Trophoblast cell (in vitro differentiated cells and primary cell): ENCODE data around the gene WASHC2C.
"Not testable (repeated sequence)": the region's sequence is repeated elsewhere in the genome, so short reads cannot be mapped to it uniquely, and the experiment has no call there.

Experiments used
- DNase-seq, 2 donors: peaks; one replicate each; pipeline ENCODE4 v3.0.0-alpha.2; 2016
- H2AFZ ChIP-seq: 2 replicates; pipeline ENCODE4 v1.6.1; 2013; ENCODE audit warnings: low read length, moderate library complexity, mild to moderate bottlenecking; ENCODE audit not compliant: insufficient read depth, poor library complexity
- H2AK5ac ChIP-seq: 2 replicates; pipeline ENCODE4 v1.6.1; 2013; ENCODE audit warnings: mild to moderate bottlenecking, low read length
- H2BK120ac ChIP-seq: 2 replicates; pipeline ENCODE4 v1.6.1; 2013; ENCODE audit warnings: low read length, mild to moderate bottlenecking, moderate library complexity; ENCODE audit not compliant: insufficient read depth, poor library complexity
- H2BK12ac ChIP-seq: 2 replicates; pipeline ENCODE4 v1.6.1; 2013; ENCODE audit warnings: mild to moderate bottlenecking, low read length, moderate library complexity
- H2BK5ac ChIP-seq: 2 replicates; pipeline ENCODE4 v1.6.1; 2013; ENCODE audit warnings: low read length, low read depth, moderate library complexity, mild to moderate bottlenecking; ENCODE audit not compliant: poor library complexity
- H3K14ac ChIP-seq: 2 replicates; pipeline ENCODE4 v1.6.1; 2013; ENCODE audit warnings: mild to moderate bottlenecking, low read length
- H3K18ac ChIP-seq: 2 replicates; pipeline ENCODE4 v1.6.1; 2013; ENCODE audit warnings: mild to moderate bottlenecking, low read length
- H3K23ac ChIP-seq: 2 replicates; pipeline ENCODE4 v1.6.1; 2013; ENCODE audit warnings: low read length
- H3K27ac ChIP-seq: 2 replicates; pipeline ENCODE4 v1.5.1; 2013; ENCODE audit warnings: low read depth, mild to moderate bottlenecking, inconsistent platforms, low read length, moderate library complexity
- H3K27me3 ChIP-seq: 2 replicates; pipeline ENCODE4 v1.6.1; 2013; ENCODE audit warnings: inconsistent platforms, mild to moderate bottlenecking, low read length, moderate library complexity; ENCODE audit not compliant: insufficient read depth
- H3K36me3 ChIP-seq, 2 experiments: 1 replicate in 1 of 2; 2 replicates in 1 of 2; pipeline ENCODE4 v1.6.1; 2013; ENCODE audit warnings: low read length in 2 of 2, mild to moderate bottlenecking in 2 of 2, moderate library complexity in 1 of 2; ENCODE audit not compliant: insufficient read depth in 2 of 2, control insufficient read depth in 1 of 2
- H3K4ac ChIP-seq: 2 replicates; pipeline ENCODE4 v1.6.1; 2013; ENCODE audit warnings: low read depth, mild to moderate bottlenecking, low read length, moderate library complexity
- H3K4me1 ChIP-seq, 2 experiments: 1 replicate in 1 of 2; 2 replicates in 1 of 2; pipeline ENCODE4 v1.6.1; 2013; ENCODE audit warnings: low read length in 2 of 2, mild to moderate bottlenecking in 2 of 2, moderate library complexity in 1 of 2; ENCODE audit not compliant: insufficient read depth in 2 of 2, control insufficient read depth in 1 of 2
- H3K4me2 ChIP-seq: 2 replicates; pipeline ENCODE4 v1.6.1; 2013; ENCODE audit warnings: inconsistent platforms, mild to moderate bottlenecking, low read length, moderate library complexity
- H3K4me3 ChIP-seq: 2 replicates; pipeline ENCODE4 v1.5.1; 2013; ENCODE audit warnings: mild to moderate bottlenecking, low read depth, low read length, inconsistent platforms
- H3K79me1 ChIP-seq: one replicate; pipeline ENCODE4 v1.6.1; 2013; ENCODE audit warnings: low read length
- H3K79me2 ChIP-seq: 2 replicates; pipeline ENCODE4 v1.6.1; 2013; ENCODE audit warnings: low read length, mild to moderate bottlenecking; ENCODE audit not compliant: control insufficient read depth, insufficient read depth, poor library complexity
- H3K9ac ChIP-seq: 2 replicates; pipeline ENCODE4 v1.6.1; 2013; ENCODE audit warnings: mild to moderate bottlenecking, low read length
- H3K9me3 ChIP-seq: 2 replicates; pipeline ENCODE4 v1.6.1; 2013; ENCODE audit warnings: low read depth, mild to moderate bottlenecking, control low read depth, inconsistent platforms, low read length; ENCODE audit not compliant: insufficient read depth
- H4K12ac ChIP-seq: 2 replicates; pipeline ENCODE4 v1.6.1; 2013; ENCODE audit warnings: low read depth, mild to moderate bottlenecking, low read length, moderate library complexity
- H4K8ac ChIP-seq: 2 replicates; pipeline ENCODE4 v1.6.1; 2013; ENCODE audit warnings: low read depth, mild to moderate bottlenecking, low read length, moderate library complexity
- H4K91ac ChIP-seq: one replicate; pipeline ENCODE4 v1.6.1; 2013; ENCODE audit warnings: low read depth, mild to moderate bottlenecking, low read length, moderate library complexity
- WGBS: extraction: QIAGEN DNeasy Blood & Tissue Kit; methylation state at CpG from one replicate; pipeline ENCODE4 v1.1.7; 2013; ENCODE audit warnings: missing lambda C conversion rate; ENCODE audit not compliant: insufficient read length, insufficient coverage; ENCODE audit errors: extremely low coverage; 5-methylcytosine and 5-hydroxymethylcytosine counted together

Gene WASHC2C

DNA sequence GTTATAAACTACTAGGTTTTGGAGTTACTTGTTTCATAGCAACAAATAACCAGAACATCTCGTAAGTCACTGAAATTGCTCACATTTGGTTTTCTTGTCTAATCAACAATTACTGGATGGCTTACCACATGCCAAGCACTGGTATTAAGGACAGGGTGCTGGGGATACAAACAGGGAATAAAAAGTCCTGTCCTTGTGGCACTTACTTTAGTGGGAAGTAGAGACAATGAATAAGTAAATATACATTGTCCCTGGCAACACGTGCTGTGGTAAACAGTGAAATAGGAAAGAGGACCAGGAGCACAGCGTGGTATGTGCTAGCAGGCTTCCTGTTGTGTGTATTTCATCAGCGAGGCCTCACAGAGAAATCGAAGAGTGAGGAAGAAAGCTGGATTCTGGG is 15.8 kb upstream of the WASHC2C start:
- H4K12ac ChIP-seq, H4K8ac ChIP-seq, H4K91ac ChIP-seq, H3K14ac ChIP-seq, H3K36me3 ChIP-seq, H3K18ac ChIP-seq, H3K79me1 ChIP-seq, H3K4me1 ChIP-seq, H3K27me3 ChIP-seq, H3K23ac ChIP-seq, H3K27ac ChIP-seq, H3K9ac ChIP-seq, DNase-seq, H2AK5ac ChIP-seq, H2AFZ ChIP-seq, H3K4ac ChIP-seq, H3K79me2 ChIP-seq, H3K4me2 ChIP-seq, H3K4me3 ChIP-seq, H2BK5ac ChIP-seq, H3K9me3 ChIP-seq, H2BK12ac ChIP-seq, H2BK120ac ChIP-seq: not testable (repeated sequence)
- no CpG with 5 or more reads among the region's 5 CpGs for WGBS

DNA sequence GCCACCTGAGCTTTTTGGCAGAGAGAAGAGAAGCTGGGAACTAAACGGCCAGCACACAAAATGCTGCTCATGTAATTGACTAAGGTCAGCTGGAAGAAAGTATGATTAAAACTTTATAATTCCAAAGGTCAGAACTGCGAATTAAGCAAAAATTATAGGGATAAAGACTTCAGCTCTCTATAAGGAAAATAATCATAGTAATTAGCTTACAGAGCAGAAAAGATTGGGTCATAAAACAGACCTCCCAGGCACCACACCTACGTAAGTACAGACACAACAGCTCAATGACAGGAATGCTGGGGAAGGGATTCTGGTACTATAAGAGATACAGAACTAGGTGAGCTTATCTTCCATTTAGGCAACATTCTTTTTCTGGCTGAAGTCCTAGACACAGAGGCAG is 10.0 kb upstream of the WASHC2C start:
- not testable (repeated sequence) for H3K23ac ChIP-seq, H3K36me3 ChIP-seq, DNase-seq, H3K27ac ChIP-seq, H2AFZ ChIP-seq, H4K8ac ChIP-seq, H3K79me1 ChIP-seq, H3K14ac ChIP-seq, H3K79me2 ChIP-seq, H3K18ac ChIP-seq, H4K91ac ChIP-seq, H4K12ac ChIP-seq, H2BK12ac ChIP-seq, H3K27me3 ChIP-seq, H3K9ac ChIP-seq, H2BK5ac ChIP-seq, H3K4me2 ChIP-seq, H3K4me1 ChIP-seq, H2BK120ac ChIP-seq, H3K9me3 ChIP-seq, H2AK5ac ChIP-seq, H3K4me3 ChIP-seq, H3K4ac ChIP-seq
- no CpG with 5 or more reads among the region's 3 CpGs for WGBS

DNA sequence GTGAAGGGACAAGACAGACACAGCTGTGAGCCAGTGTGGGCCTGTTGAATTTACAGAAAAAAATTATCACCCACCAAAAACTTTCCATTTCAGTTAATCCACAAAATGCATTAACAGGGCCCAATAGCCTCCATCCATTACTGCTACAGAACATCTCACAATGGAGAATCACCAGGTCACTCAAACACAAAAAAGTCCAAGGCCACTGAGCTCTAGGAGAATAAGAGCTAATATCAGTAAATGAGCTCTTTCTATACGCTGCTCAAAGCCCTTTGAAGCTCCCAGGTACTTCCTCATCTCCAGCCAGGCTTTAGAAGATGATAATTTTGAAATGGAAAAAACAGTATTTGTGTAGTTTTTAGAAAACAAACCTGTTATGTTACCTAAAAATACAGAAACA is 9.4 kb upstream of the WASHC2C start:
- not testable (repeated sequence) for H2AK5ac ChIP-seq, H3K14ac ChIP-seq, H3K4ac ChIP-seq, H3K9ac ChIP-seq, H3K4me3 ChIP-seq, H4K12ac ChIP-seq, H2AFZ ChIP-seq, H3K27me3 ChIP-seq, H2BK120ac ChIP-seq, H3K18ac ChIP-seq, H3K23ac ChIP-seq, H4K91ac ChIP-seq, H3K79me1 ChIP-seq, H3K36me3 ChIP-seq, H4K8ac ChIP-seq, H3K27ac ChIP-seq, H3K79me2 ChIP-seq, DNase-seq, H3K4me2 ChIP-seq, H2BK12ac ChIP-seq, H3K9me3 ChIP-seq, H2BK5ac ChIP-seq, H3K4me1 ChIP-seq
- no CpG with 5 or more reads among the region's 1 CpG for WGBS

DNA sequence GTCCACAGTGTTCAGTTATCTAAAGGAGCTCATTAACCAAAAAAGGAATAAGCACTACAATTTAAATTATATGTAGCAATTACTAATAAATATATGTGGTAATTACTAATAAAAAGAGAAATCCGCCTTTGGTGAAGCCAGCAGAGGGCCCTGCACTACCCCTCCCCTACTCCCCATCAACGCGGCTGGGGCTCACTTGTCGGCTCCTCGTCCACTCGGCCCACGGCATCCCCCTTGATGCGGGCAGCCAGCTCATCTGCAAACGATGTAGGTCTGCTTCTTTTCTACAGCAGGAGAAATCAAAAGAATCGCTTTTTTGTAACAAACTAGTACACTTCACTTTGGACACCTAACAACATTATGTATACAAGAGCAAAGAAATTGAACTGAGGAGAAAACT is 5.6 kb upstream of the WASHC2C start:
- H4K8ac ChIP-seq, H3K79me2 ChIP-seq, H2BK120ac ChIP-seq, H3K23ac ChIP-seq, H3K36me3 ChIP-seq, H3K9ac ChIP-seq, H3K14ac ChIP-seq, H3K27ac ChIP-seq, H4K12ac ChIP-seq, H3K79me1 ChIP-seq, H3K18ac ChIP-seq, H3K4me1 ChIP-seq, H3K4ac ChIP-seq, H3K4me3 ChIP-seq, H2AK5ac ChIP-seq, H2BK12ac ChIP-seq, H2AFZ ChIP-seq, H3K9me3 ChIP-seq, H3K27me3 ChIP-seq, DNase-seq, H4K91ac ChIP-seq, H2BK5ac ChIP-seq, H3K4me2 ChIP-seq: not testable (repeated sequence)
- WGBS = no CpG with 5 or more reads among the region's 10 CpGs
